A549 (cell line): ENCODE data around the gene ST14. TPM values are rescaled to one million over a fixed set of nuclear protein-coding genes. Genes with fewer than 3 reads are reported as not detected.

ENCODE experiments used
- ATAC-seq, 2 experiments: fragments of 200-7000 bp in 1 of 2; fragments of >200 bp in 1 of 2; cut with Nextera tagmentation in 1 of 2; cut with Tn5 transposase in 1 of 2; 3 replicates each; pipeline versions ENCODE4 v1.8.0 to v1.9.1; 2018 to 2020; ENCODE audit warnings: mild to moderate bottlenecking in 1 of 2, moderate library complexity in 1 of 2
- CTCF ChIA-PET: fragments of 300-600 bp; sonication (Branson Sonifier 250); formaldehyde crosslinking; extraction: SDS; loops from one replicate; lab custom pipeline; 2021; ENCODE audit warnings: antibody characterized with exemption, inconsistent platforms; lab: Yijun Ruan, JAX
- POLR2A ChIA-PET: fragments of 350-600 bp; formaldehyde crosslinking; extraction: SDS; loops from one replicate; lab custom pipeline; 2021; ENCODE audit warnings: antibody characterized with exemption, inconsistent platforms; lab: Yijun Ruan, JAX
- DNase-seq, 2 experiments: peaks; one replicate each; pipeline versions ENCODE4 v3.0.0 to v3.0.0-alpha.2; 2011 to 2016; ENCODE audit warnings: low read depth in 1 of 2, low spot score in 1 of 2
- FAIRE-seq: peaks from 2 replicates; lab custom pipeline; 2011; peaks lifted over from hg19 to GRCh38; lab: Jason Lieb, UNC
- H3K27ac ChIP-seq, 2 experiments: fragments of >200 bp; sonication (Bioruptor Twin); formaldehyde crosslinking; 3 replicates each; pipeline ENCODE4 v1.5.1; 2016 to 2017
- H3K4me1 ChIP-seq: fragments of >200 bp; sonication (Bioruptor Twin); formaldehyde crosslinking; 3 replicates; pipeline ENCODE4 v1.6.1; 2016
- H3K4me2 ChIP-seq: fragments of >200 bp; sonication (Bioruptor Twin); formaldehyde crosslinking; 3 replicates; pipeline ENCODE4 v1.6.1; 2016
- H3K4me3 ChIP-seq: fragments of >200 bp; sonication (Bioruptor Twin); formaldehyde crosslinking; 3 replicates; pipeline ENCODE4 v1.5.1; 2016
- H3K9me3 ChIP-seq: fragments of >200 bp; sonication (Bioruptor Twin); formaldehyde crosslinking; 3 replicates; pipeline ENCODE4 v1.6.1; 2016
- BHLHE40 ChIP-seq: IDR thresholded peaks from 2 replicates; pipeline ENCODE4 v1.6.1; 2012; ENCODE audit warnings: low read depth, low read length, inconsistent platforms
- CBX2 ChIP-seq: fragments of 200-600 bp; sonication (generic); IDR thresholded peaks from 2 replicates; pipeline ENCODE4 v1.6.1; 2016; ENCODE audit warnings: low read depth, mild to moderate bottlenecking, borderline replicate concordance
- CEBPB ChIP-seq, 2 experiments: fragments of >200 bp in 1 of 2; sonication (Bioruptor Twin) in 1 of 2; formaldehyde crosslinking in 1 of 2; IDR thresholded peaks; 2 replicates each; pipeline ENCODE4 v1.6.1; 2012 to 2016
- ESRRA ChIP-seq: fragments of 150-350 bp; IDR thresholded peaks from 2 replicates; pipeline ENCODE4 v1.6.1; 2014; ENCODE audit warnings: mild to moderate bottlenecking, low read length, borderline replicate concordance
- FOXS1 ChIP-seq: fragments of 250-450 bp; sonication (Bioruptor Pico); IDR thresholded peaks from 2 replicates; pipeline ENCODE4 v1.5.0; 2020; ENCODE audit warnings: mild to moderate bottlenecking, moderate library complexity
- JUN ChIP-seq, 2 experiments: fragments of >200 bp; sonication (Bioruptor Twin); formaldehyde crosslinking; IDR thresholded peaks; 2 replicates in 1 of 2; 3 replicates in 1 of 2; pipeline ENCODE4 v1.6.1; 2016 to 2017
- JUNB ChIP-seq: fragments of >200 bp; sonication (Bioruptor Twin); formaldehyde crosslinking; IDR thresholded peaks from 2 replicates; pipeline ENCODE4 v1.6.1; 2016
- MAFK ChIP-seq: fragments of 450-650 bp; IDR thresholded peaks from 2 replicates; pipeline ENCODE4 v1.6.1; 2014; ENCODE audit not compliant: partially characterized antibody
- MAZ ChIP-seq: fragments of 150-350 bp; IDR thresholded peaks from 2 replicates; pipeline ENCODE4 v1.6.1; 2014; ENCODE audit warnings: antibody characterized with exemption, low read depth, low read length, borderline replicate concordance
- NPAS2 ChIP-seq: fragments of 250-450 bp; sonication (Bioruptor Pico); IDR thresholded peaks from 2 replicates; pipeline ENCODE4 v1.8.0; 2022; ENCODE audit warnings: mild to moderate bottlenecking, moderate library complexity, borderline replicate concordance
- RNF2 ChIP-seq: fragments of 200-600 bp; sonication (generic); IDR thresholded peaks from 2 replicates; pipeline ENCODE4 v1.6.1; 2016; ENCODE audit warnings: low read depth, mild to moderate bottlenecking, antibody characterized with exemption, moderate library complexity, borderline replicate concordance
- ZC3H11A ChIP-seq: fragments of 450-650 bp; IDR thresholded peaks from 2 replicates; pipeline ENCODE4 v1.6.1; 2014; ENCODE audit warnings: antibody characterized with exemption, mild to moderate bottlenecking
- ZFP36 ChIP-seq: fragments of 450-650 bp; IDR thresholded peaks from 2 replicates; pipeline ENCODE4 v1.6.1; 2014; ENCODE audit warnings: borderline replicate concordance; ENCODE audit not compliant: partially characterized antibody
- ZSCAN20 ChIP-seq: fragments of 250-450 bp; sonication (Bioruptor Pico); IDR thresholded peaks from 2 replicates; pipeline ENCODE4 v1.8.0; 2022; ENCODE audit warnings: mild to moderate bottlenecking, moderate library complexity
- WGBS: methylation state at CpG from one replicate; pipeline ENCODE4 v1.1.6; 2017; ENCODE audit errors: missing lambda C conversion rate; 5-methylcytosine and 5-hydroxymethylcytosine counted together
- polyA plus RNA-seq, 4 experiments: library from polyadenylated mRNA; depleted of rRNA in 3 of 4; stranded (reverse); fragments of >200 nt; fragmentation: RNase III in 1 of 4; extraction: RNeasy Plus Mini Kit Qiagen cat#74134 plus additional on column Dnase treatment in 1 of 4; gene quantifications; 2 replicates in 3 of 4; 3 replicates in 1 of 4; pipeline ENCODE4 v1.2.3, GENCODE V29; 2011 to 2017
- TF ChIP-seq, protein P1 (sequence below): fragments of >200 bp; sonication (Bioruptor Twin); formaldehyde crosslinking; IDR thresholded peaks from 3 replicates; pipeline ENCODE4 v1.5.1; 2016
- TF ChIP-seq, protein P2 (sequence below): IDR thresholded peaks from 2 replicates; pipeline ENCODE4 v1.6.1; 2012; ENCODE audit warnings: low read depth, borderline replicate concordance
- TF ChIP-seq, protein P3 (sequence below): fragments of 450-650 bp; IDR thresholded peaks from 2 replicates; pipeline ENCODE4 v1.6.1; 2014; ENCODE audit warnings: antibody characterized with exemption

Gene ST14
- polyA plus RNA-seq, 2 of the 4 experiments (the other 2 are of a cell fraction) = 0.05 to 0.17 TPM

DNA sequence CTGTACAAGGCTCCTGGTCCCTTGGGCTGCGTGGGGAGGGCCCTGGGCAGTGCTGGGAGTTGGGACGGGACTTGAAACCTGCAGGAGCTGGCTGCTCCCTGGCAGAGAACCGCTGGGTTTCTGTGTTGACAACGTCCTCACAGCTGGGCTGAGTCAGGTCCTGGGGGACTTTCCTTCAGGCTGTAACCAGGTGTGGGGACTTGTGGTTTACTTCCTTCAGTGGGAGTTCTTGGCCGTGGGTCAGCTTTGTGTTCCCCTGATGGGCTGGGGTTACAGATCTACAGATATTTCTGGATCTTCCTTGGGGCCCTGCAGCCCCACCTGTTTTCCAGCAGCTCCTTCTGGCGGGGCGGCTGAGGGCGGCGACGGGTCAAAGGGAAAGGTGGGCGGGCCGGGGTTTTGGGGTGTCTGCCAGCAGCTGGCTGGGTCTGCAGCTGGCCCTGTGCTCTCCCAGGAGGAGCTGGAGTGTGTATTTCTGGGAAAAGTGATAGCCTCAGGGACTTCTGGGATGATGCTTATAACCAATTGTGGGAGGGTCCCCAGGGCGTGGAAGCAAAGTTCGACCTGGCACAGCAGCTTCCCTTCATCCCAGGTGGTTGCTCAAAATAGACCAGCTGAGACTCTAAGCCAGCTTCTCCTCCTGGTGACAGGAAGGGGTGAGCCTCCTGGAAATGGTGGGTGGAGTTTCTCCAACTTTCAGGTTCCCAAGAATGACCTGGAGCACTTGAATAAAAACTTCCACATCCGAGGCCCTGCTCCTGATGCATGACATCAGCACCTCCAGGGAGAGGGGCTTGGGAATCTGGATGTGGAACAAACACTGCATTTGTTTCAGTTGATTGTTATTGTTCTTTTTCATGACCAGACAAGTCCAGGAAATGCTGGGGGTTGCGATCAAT lies 19.1 kb downstream of the ST14 start:
- ChIA-PET POLR2A (no interaction called here), CTCF (interaction anchor here (1.4 kb wide), 1 partner anchor 32 kb away, joined by 3 read pairs; no protein-coding TSS in a partner anchor)
- DNase-seq (no peak), FAIRE-seq (no peak), ATAC-seq (no peak)
- H3K4me2 ChIP-seq = no peak overlapping the region
- H3K27ac ChIP-seq = no peak overlapping the region
- WGBS = 68% methylated on average over 15 of the region's 16 CpGs
- H3K4me1 ChIP-seq = peaks cover 21% of the 10 kb centered on the region
- no peaks in the 10 kb centered on the region; the same call in 2 of the 3 replicates for H3K9me3 ChIP-seq
- no peak overlapping the region for H3K4me3 ChIP-seq
- no peak for TF ChIP-seq MAZ
- no peak for TF ChIP-seq CBX2
- TF ChIP-seq, protein P1, sequence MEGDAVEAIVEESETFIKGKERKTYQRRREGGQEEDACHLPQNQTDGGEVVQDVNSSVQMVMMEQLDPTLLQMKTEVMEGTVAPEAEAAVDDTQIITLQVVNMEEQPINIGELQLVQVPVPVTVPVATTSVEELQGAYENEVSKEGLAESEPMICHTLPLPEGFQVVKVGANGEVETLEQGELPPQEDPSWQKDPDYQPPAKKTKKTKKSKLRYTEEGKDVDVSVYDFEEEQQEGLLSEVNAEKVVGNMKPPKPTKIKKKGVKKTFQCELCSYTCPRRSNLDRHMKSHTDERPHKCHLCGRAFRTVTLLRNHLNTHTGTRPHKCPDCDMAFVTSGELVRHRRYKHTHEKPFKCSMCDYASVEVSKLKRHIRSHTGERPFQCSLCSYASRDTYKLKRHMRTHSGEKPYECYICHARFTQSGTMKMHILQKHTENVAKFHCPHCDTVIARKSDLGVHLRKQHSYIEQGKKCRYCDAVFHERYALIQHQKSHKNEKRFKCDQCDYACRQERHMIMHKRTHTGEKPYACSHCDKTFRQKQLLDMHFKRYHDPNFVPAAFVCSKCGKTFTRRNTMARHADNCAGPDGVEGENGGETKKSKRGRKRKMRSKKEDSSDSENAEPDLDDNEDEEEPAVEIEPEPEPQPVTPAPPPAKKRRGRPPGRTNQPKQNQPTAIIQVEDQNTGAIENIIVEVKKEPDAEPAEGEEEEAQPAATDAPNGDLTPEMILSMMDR = no peak
- no peak for TF ChIP-seq NPAS2 (CRISPR knock-in tag)
- TF ChIP-seq ZSCAN20 (CRISPR knock-in tag) = no peak
- TF ChIP-seq CEBPB (IDR thresholded peaks at IDR 0.05) = no peak
- TF ChIP-seq, protein P2, sequence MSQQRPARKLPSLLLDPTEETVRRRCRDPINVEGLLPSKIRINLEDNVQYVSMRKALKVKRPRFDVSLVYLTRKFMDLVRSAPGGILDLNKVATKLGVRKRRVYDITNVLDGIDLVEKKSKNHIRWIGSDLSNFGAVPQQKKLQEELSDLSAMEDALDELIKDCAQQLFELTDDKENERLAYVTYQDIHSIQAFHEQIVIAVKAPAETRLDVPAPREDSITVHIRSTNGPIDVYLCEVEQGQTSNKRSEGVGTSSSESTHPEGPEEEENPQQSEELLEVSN = no peak
- TF ChIP-seq ZFP36 = no peak
- TF ChIP-seq, protein P3, sequence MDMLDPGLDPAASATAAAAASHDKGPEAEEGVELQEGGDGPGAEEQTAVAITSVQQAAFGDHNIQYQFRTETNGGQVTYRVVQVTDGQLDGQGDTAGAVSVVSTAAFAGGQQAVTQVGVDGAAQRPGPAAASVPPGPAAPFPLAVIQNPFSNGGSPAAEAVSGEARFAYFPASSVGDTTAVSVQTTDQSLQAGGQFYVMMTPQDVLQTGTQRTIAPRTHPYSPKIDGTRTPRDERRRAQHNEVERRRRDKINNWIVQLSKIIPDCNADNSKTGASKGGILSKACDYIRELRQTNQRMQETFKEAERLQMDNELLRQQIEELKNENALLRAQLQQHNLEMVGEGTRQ = no peak

DNA sequence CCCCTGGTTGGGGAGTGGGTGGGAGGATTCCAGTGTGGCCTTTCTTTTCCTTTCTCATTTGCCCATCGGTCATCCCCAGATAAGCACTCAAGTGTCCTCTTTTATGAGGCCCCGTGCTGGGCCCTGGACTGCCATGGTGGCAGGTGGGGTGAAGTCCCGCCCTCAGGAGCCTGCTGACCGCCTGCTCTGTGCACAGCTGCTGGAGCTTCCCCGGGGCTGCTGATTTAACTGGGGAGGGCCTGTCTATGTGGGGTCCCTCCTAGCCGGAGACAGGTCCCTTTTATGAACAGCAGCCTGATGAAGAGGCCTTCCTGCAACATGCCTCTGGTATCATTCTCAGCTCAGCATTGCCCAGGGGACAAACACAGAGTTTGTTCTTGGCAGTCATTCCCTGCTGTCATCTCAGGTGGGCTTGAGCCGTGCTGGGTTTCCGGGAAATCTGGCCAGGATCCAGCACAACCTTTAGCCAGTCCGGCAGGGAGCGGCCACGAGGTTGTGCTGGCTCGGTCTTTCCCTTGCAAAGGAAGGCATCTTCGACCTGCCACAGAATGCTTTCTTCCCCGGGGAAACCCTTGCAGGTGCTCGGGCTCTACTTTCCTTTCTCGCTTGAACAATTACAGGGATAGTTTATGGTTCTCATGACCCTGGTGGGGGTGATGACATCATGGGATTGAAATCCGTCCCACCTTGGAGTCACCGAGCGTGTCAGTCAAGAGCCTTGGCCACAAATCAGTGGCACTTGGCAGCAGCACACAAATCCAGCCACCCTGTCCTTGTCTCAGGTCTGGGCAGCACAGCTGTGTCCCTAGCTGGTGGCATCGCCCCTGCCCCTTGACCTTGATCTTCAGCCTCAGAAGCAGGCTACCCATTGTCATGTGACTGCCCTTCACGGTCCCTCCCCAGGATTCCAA lies 20.1 kb downstream of the ST14 start:
- DNase-seq (no peak), ATAC-seq (no peak), FAIRE-seq (no peak)
- POLR2A ChIA-PET = no interaction called here
- no peaks in the 10 kb centered on the region; the same call in 2 of the 3 replicates for H3K9me3 ChIP-seq
- no peak overlapping the region for H3K4me2 ChIP-seq
- H3K4me3 ChIP-seq = no peak overlapping the region
- peaks cover 21% of the 10 kb centered on the region for H3K4me1 ChIP-seq
- TF ChIP-seq FOXS1 (CRISPR knock-in tag) (no peak), ZC3H11A (no peak), ESRRA (no peak), JUNB (no peak), RNF2 (no peak), BHLHE40 (no peak), CEBPB (IDR thresholded peaks at IDR 0.05) (no peak)
- CTCF ChIA-PET = no interaction called here
- 74% methylated on average over 16 of the region's 21 CpGs for WGBS
- H3K27ac ChIP-seq = peak overlapping the region in 1 of 2 experiments; percentile 84; a peak in 2 of 6 replicates

DNA sequence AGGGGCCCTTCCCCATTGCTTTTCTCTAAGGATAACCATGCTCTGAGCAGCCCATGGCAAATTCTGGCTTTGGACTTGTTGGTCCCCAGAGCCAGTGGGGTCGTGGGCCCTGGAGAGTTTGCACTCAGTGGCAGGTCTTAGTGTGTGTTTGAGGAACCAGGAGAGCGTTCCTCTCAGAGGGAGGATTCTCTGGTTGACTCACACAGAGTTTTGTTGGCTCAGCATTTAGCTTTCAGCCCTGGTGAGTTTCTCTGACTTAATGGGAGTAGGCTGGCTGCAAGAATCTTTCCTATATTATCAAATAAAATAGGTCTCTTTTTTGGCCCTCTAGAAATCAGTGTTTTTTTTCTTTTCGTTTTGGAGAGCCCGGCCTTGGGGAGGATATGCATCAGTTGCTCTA lies 20.9 kb downstream of the ST14 start:
- POLR2A ChIA-PET = no interaction called here
- FAIRE-seq (no peak), ATAC-seq (no peak), DNase-seq (no peak)
- CTCF ChIA-PET = no interaction called here
- no peak for TF ChIP-seq JUN (IDR thresholded peaks at IDR 0.05)
- no peak for TF ChIP-seq FOXS1 (CRISPR knock-in tag)
- peak; percentile 52 for TF ChIP-seq MAFK
- Histone ChIP-seq H3K9me3 (no peaks in the 10 kb centered on the region), H3K4me3 (no peak overlapping the region), H3K4me2 (peak overlapping the region; percentile 64; the same call in 2 of the 3 replicates), H3K4me1 (peaks cover 21% of the 10 kb centered on the region), H3K27ac (peak overlapping the region in 1 of 2 experiments; percentile 84; a peak in 3 of 6 replicates)
- 44% methylated on average over 4 of the region's 4 CpGs for WGBS
